ENCODE measurements around the gene NDUFS2.

NDUFS2 gene

GRCh38 chr1:161177112-161177935, 24.8 kb upstream of the NDUFS2 start, which contains the start of gene B4GALT3:
Gene B4GALT3, minus strand, starts transcription at chr1:161177507. Its CDS starts 1,447 bp downstream, at chr1:161176060.
- peak; percentile 90 to 94 for DNase-seq
- TF ChIP-seq POLR2A (IDR thresholded peaks at IDR 0.05; ENCODE audit: low read length): peak; percentile 94
- no peak for TF ChIP-seq GATA1 (IDR thresholded peaks at IDR 0.05; ENCODE audit: low read depth, low read length)

- no peak for DNase-seq
- TF ChIP-seq GATA1 (IDR thresholded peaks at IDR 0.05; ENCODE audit: low read depth, low read length): no peak
Measured at GRCh38 chr1:161177936-161178244, 24.3 kb upstream of the NDUFS2 start.

GRCh38 chr1:161179698-161180097, 22.5 kb upstream of the NDUFS2 start:
- TF ChIP-seq GATA1 (IDR thresholded peaks at IDR 0.05; ENCODE audit: low read depth, low read length) (no peak), POLR2A (IDR thresholded peaks at IDR 0.05; ENCODE audit: low read length) (no peak)
- DNase-seq: no peak

GRCh38 chr1:161180639-161181038, 21.5 kb upstream of the NDUFS2 start:
- DNase-seq: no peak
- TF ChIP-seq GATA1 (IDR thresholded peaks at IDR 0.05; ENCODE audit: low read depth, low read length): no peak

- peak; percentile 19 to 57 for DNase-seq
- TF ChIP-seq GATA1 (IDR thresholded peaks at IDR 0.05; ENCODE audit: low read depth, low read length): no peak
- no peak for TF ChIP-seq POLR2A (IDR thresholded peaks at IDR 0.05; ENCODE audit: low read length)
Measured at GRCh38 chr1:161182214-161182613, 20.0 kb upstream of the NDUFS2 start.

GRCh38 chr1:161185282-161185682, 16.9 kb upstream of the NDUFS2 start:
- no peak for TF ChIP-seq GATA1 (IDR thresholded peaks at IDR 0.05; ENCODE audit: low read depth, low read length)
- no peak for TF ChIP-seq POLR2A (IDR thresholded peaks at IDR 0.05; ENCODE audit: low read length)
- peak; percentile 22 to 34 for DNase-seq

- TF ChIP-seq GATA1 (IDR thresholded peaks at IDR 0.05; ENCODE audit: low read depth, low read length) (no peak), POLR2A (IDR thresholded peaks at IDR 0.05; ENCODE audit: low read length) (no peak)
- no peak for DNase-seq
Measured at GRCh38 chr1:161185732-161186311, 16.3 kb upstream of the NDUFS2 start.

GRCh38 chr1:161187311-161187710, 14.9 kb upstream of the NDUFS2 start:
- TF ChIP-seq GATA1 (IDR thresholded peaks at IDR 0.05; ENCODE audit: low read depth, low read length) (no peak), POLR2A (IDR thresholded peaks at IDR 0.05; ENCODE audit: low read length) (no peak)
- DNase-seq: no peak

GRCh38 chr1:161188381-161188780, 13.8 kb upstream of the NDUFS2 start:
- no peak for DNase-seq
- TF ChIP-seq POLR2A (IDR thresholded peaks at IDR 0.05; ENCODE audit: low read length): no peak
- no peak for TF ChIP-seq GATA1 (IDR thresholded peaks at IDR 0.05; ENCODE audit: low read depth, low read length)

GRCh38 chr1:161189036-161189435, 13.1 kb upstream of the NDUFS2 start:
- DNase-seq: no peak
- TF ChIP-seq GATA1 (IDR thresholded peaks at IDR 0.05; ENCODE audit: low read depth, low read length): no peak

- no peak for TF ChIP-seq POLR2A (IDR thresholded peaks at IDR 0.05; ENCODE audit: low read length)
- TF ChIP-seq GATA1 (IDR thresholded peaks at IDR 0.05; ENCODE audit: low read depth, low read length): no peak
- no peak for DNase-seq
Measured at GRCh38 chr1:161190962-161191521, 11.1 kb upstream of the NDUFS2 start.

- DNase-seq: no peak
- no peak for TF ChIP-seq POLR2A (IDR thresholded peaks at IDR 0.05; ENCODE audit: low read length)
- TF ChIP-seq GATA1 (IDR thresholded peaks at IDR 0.05; ENCODE audit: low read depth, low read length): no peak
Measured at GRCh38 chr1:161191971-161192370, 10.2 kb upstream of the NDUFS2 start.

GRCh38 chr1:161192476-161193465, 9.4 kb upstream of the NDUFS2 start:
- no peak for TF ChIP-seq POLR2A (IDR thresholded peaks at IDR 0.05; ENCODE audit: low read length)
- TF ChIP-seq GATA1 (IDR thresholded peaks at IDR 0.05; ENCODE audit: low read depth, low read length): no peak

More at GRCh38 chr1:161192476-161193465, 9.4 kb upstream of the NDUFS2 start:
- DNase-seq: peak; percentile 81 to 88

All from erythroblast (primary cell).